ENCODE results near the gene MYRFL. TPM values are rescaled to one million over a fixed set of nuclear protein-coding genes. Genes with fewer than 3 reads are reported as not detected.

Gene MYRFL
- polyA plus RNA-seq (2013, experiment 1 of 2), result not detected
- polyA plus RNA-seq (2013, experiment 2 of 2), result not detected

DNA sequence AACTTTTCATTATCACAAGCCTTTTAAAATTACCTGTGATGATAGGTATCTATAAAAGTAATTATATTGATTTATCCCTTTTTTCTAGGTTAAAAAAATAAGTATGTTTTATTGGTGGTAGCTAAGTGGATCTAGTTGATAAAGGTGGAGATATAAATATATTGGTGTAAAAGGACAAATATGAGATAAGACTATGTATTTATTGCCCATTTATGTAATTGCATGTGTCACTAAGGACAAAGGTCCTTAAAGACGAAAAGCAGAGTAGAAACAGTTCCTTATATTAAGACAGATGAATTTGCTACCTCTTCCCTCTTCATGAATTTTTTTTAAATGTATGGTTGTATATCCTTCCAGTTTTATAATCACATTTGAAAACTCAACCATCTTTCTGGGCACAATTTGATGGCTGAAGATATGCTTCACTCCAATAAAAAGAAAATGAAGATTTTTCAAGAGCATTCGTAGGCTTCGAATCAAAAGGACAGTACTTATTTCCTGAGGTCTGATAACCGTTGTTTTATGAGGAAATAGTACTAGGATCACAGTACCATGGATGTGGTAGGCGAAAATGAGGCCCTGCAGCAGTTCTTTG, at the start of gene MYRFL:
MYRFL (plus strand) TSS at position 262 of the 595 bp plus-strand sequence; CDS start at position 553, 291 bp downstream.
- Histone ChIP-seq H2BK15ac (ENCODE audit: low read depth, poor library complexity, severe bottlenecking) (no peak within 1 kb of the TSS), H4K8ac (ENCODE audit: low read length) (no peak within 1 kb of the TSS), H3K4me1 (ENCODE audit: control insufficient read depth, insufficient read depth, low read depth, low read length) (peaks cover 2% of the 10 kb centered on the region), H2AFZ (ENCODE audit: low read depth, low read length) (no peak within 1 kb of the TSS), H3K27me3 (ENCODE audit: control insufficient read depth in 1 of 2, insufficient read depth in 1 of 2, low read length in 2 of 2) (no peaks in the 10 kb centered on the region), H2BK12ac (ENCODE audit: low read length in 2 of 2) (no peak within 1 kb of the TSS), H3K9ac (ENCODE audit: low read length) (no peak within 1 kb of the TSS), H3K18ac (ENCODE audit: low read depth in 1 of 2, low read length in 2 of 2) (no peak within 1 kb of the TSS), H3K79me1 (replicated peaks; ENCODE audit: low read length, poor library complexity, severe bottlenecking) (no peaks in the 10 kb centered on the region), H4K91ac (ENCODE audit: low read length) (no peak within 1 kb of the TSS), H3K4me3 (ENCODE audit: insufficient read depth in 1 of 2, low read depth in 1 of 2, low read length in 2 of 2) (no peak within 1 kb of the TSS), H3K14ac (ENCODE audit: low read length in 2 of 2) (no peak within 1 kb of the TSS), H3K9me3 (ENCODE audit: control insufficient read depth, low read length) (no peaks in the 10 kb centered on the region), H2BK5ac (ENCODE audit: low read depth, low read length, poor library complexity, severe bottlenecking) (no peak within 1 kb of the TSS), H3K27ac (ENCODE audit: low read length, poor library complexity, severe bottlenecking) (no peak within 1 kb of the TSS), H3K4ac (ENCODE audit: low read depth in 1 of 2, low read length in 2 of 2) (no peak within 1 kb of the TSS), H3K23ac (ENCODE audit: low read length in 2 of 2) (no peak within 1 kb of the TSS), H2AK5ac (ENCODE audit: low read length, severe bottlenecking) (no peak within 1 kb of the TSS), H3K4me2 (ENCODE audit: low read length, poor library complexity, severe bottlenecking) (no peak within 1 kb of the TSS), H2BK120ac (ENCODE audit: low read depth, low read length) (no peak within 1 kb of the TSS), H3K36me3 (ENCODE audit: control insufficient read depth in 1 of 2, insufficient read depth in 2 of 2, low read depth in 1 of 2, low read length in 2 of 2) (no peaks in the 10 kb centered on the region)
- WGBS, result 86% methylated on average over 4 of the region's 5 CpGs
- no peak for DNase-seq

DNA sequence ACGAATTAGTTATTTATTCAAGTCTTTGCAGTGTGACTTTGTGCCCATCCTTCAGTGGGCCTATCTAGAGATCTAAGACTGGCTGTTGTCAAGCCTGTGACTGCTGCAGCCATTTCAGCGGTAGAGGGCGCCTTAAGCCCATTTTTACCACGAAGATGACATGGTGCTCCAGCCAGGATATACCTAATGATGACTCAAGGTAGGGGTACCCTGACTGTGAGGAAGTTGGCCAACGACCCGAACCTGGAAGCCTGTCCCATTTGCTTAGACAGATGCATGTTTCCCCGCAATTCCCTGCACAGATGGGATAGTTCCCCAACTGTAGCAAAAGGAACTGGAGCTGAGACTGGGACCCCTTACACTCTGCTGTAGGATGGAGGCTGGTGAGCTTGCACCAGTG, 45.1 kb upstream of the MYRFL start:
- Histone ChIP-seq H3K23ac (ENCODE audit: low read length in 2 of 2) (no peak overlapping the region), H2BK5ac (ENCODE audit: low read depth, low read length, poor library complexity, severe bottlenecking) (no peak overlapping the region), H3K27ac (ENCODE audit: low read length, poor library complexity, severe bottlenecking) (no peak overlapping the region), H3K9ac (ENCODE audit: low read length) (no peak overlapping the region), H4K91ac (ENCODE audit: low read length) (no peak overlapping the region), H2AK5ac (ENCODE audit: low read length, severe bottlenecking) (no peak overlapping the region), H2BK15ac (ENCODE audit: low read depth, poor library complexity, severe bottlenecking) (no peak overlapping the region), H3K79me1 (replicated peaks; ENCODE audit: low read length, poor library complexity, severe bottlenecking) (peaks cover 15% of the 10 kb centered on the region), H3K4me2 (ENCODE audit: low read length, poor library complexity, severe bottlenecking) (no peak overlapping the region), H4K8ac (ENCODE audit: low read length) (no peak overlapping the region), H2AFZ (ENCODE audit: low read depth, low read length) (no peak overlapping the region), H3K18ac (ENCODE audit: low read depth in 1 of 2, low read length in 2 of 2) (no peak overlapping the region), H3K36me3 (ENCODE audit: control insufficient read depth in 1 of 2, insufficient read depth in 2 of 2, low read depth in 1 of 2, low read length in 2 of 2) (peaks cover 2 to 7% of the 10 kb centered on the region in 2 experiments), H3K4me1 (ENCODE audit: control insufficient read depth, insufficient read depth, low read depth, low read length) (no peaks in the 10 kb centered on the region), H3K9me3 (ENCODE audit: control insufficient read depth, low read length) (no peaks in the 10 kb centered on the region), H3K27me3 (ENCODE audit: control insufficient read depth in 1 of 2, insufficient read depth in 1 of 2, low read length in 2 of 2) (no peaks in the 10 kb centered on the region), H2BK120ac (ENCODE audit: low read depth, low read length) (no peak overlapping the region), H3K4me3 (ENCODE audit: insufficient read depth in 1 of 2, low read depth in 1 of 2, low read length in 2 of 2) (no peak overlapping the region), H3K4ac (ENCODE audit: low read depth in 1 of 2, low read length in 2 of 2) (no peak overlapping the region), H3K14ac (ENCODE audit: low read length in 2 of 2) (no peak overlapping the region), H2BK12ac (ENCODE audit: low read length in 2 of 2) (no peak overlapping the region)
- DNase-seq, result peak; percentile 9
- 55% methylated on average over 7 of the region's 7 CpGs for WGBS

DNA sequence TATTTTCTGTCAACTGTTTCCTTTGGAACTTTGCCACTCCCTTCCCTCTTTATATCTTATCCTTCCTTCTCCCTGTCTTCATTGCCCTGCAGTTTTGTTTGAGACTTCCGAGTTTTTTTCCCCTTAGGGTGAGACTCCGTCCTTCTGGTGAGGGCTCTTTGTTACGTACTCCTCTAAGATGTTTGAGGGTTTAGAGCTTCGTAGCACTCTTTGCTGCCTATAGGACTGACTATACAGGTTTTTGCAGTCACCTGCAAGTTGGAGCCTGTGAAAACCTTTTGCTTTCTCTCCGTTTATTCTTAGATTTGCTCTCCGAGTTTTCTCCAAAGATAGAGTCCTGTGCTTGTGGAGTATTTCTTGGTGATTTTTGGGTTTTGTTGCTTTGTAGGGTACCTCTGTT, 41.7 kb upstream of the MYRFL start:
- H3K4me1 ChIP-seq (ENCODE audit: control insufficient read depth, insufficient read depth, low read depth, low read length), result no peaks in the 10 kb centered on the region
- no peak overlapping the region for H4K91ac ChIP-seq (ENCODE audit: low read length)
- H3K27me3 ChIP-seq (ENCODE audit: control insufficient read depth in 1 of 2, insufficient read depth in 1 of 2, low read length in 2 of 2), result no peaks in the 10 kb centered on the region
- H3K9me3 ChIP-seq (ENCODE audit: control insufficient read depth, low read length), result no peaks in the 10 kb centered on the region
- H3K14ac ChIP-seq (ENCODE audit: low read length in 2 of 2), result no peak overlapping the region
- no peak overlapping the region for H4K8ac ChIP-seq (ENCODE audit: low read length)
- no peak overlapping the region for H3K4me3 ChIP-seq (ENCODE audit: insufficient read depth in 1 of 2, low read depth in 1 of 2, low read length in 2 of 2)
- H2BK5ac ChIP-seq (ENCODE audit: low read depth, low read length, poor library complexity, severe bottlenecking), result no peak overlapping the region
- no peak overlapping the region for H3K4me2 ChIP-seq (ENCODE audit: low read length, poor library complexity, severe bottlenecking)
- no peak overlapping the region for H3K4ac ChIP-seq (ENCODE audit: low read depth in 1 of 2, low read length in 2 of 2)
- no peak overlapping the region for H2BK15ac ChIP-seq (ENCODE audit: low read depth, poor library complexity, severe bottlenecking)
- H3K79me1 ChIP-seq (replicated peaks; ENCODE audit: low read length, poor library complexity, severe bottlenecking), result peaks cover 20% of the 10 kb centered on the region
- no peak overlapping the region for H2BK120ac ChIP-seq (ENCODE audit: low read depth, low read length)
- H3K36me3 ChIP-seq (ENCODE audit: control insufficient read depth in 1 of 2, insufficient read depth in 2 of 2, low read depth in 1 of 2, low read length in 2 of 2), result peaks cover 7 to 12% of the 10 kb centered on the region in 2 experiments
- no peak overlapping the region for H2AK5ac ChIP-seq (ENCODE audit: low read length, severe bottlenecking)
- no peak overlapping the region for H3K23ac ChIP-seq (ENCODE audit: low read length in 2 of 2)
- H3K27ac ChIP-seq (ENCODE audit: low read length, poor library complexity, severe bottlenecking), result no peak overlapping the region
- 93% methylated on average over 6 of the region's 6 CpGs for WGBS
- DNase-seq, result no peak
- H2BK12ac ChIP-seq (ENCODE audit: low read length in 2 of 2), result no peak overlapping the region
- no peak overlapping the region for H3K18ac ChIP-seq (ENCODE audit: low read depth in 1 of 2, low read length in 2 of 2)
- H3K9ac ChIP-seq (ENCODE audit: low read length), result no peak overlapping the region
- no peak overlapping the region for H2AFZ ChIP-seq (ENCODE audit: low read depth, low read length)

DNA sequence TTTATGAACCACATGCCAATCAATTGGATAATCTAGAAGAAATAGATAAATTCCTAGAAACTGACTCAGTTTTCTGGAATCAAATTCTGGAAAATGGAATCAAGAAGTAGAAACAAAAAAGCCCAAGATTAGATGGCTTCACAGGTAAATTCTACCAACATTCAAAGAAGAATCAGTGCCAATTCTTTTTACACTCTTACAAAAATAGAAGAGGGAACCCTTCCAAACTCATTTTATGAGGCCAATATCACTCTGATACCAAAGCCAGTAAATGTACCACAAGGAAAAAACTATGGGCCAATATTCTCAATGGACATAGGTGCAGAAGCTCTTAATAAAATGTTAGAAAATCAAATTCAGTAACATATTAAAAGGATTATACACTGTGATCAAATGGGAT, 35.7 kb upstream of the MYRFL start:
- Histone ChIP-seq H3K9ac (ENCODE audit: low read length) (no peak overlapping the region), H2BK15ac (ENCODE audit: low read depth, poor library complexity, severe bottlenecking) (no peak overlapping the region), H3K23ac (ENCODE audit: low read length in 2 of 2) (no peak overlapping the region), H4K91ac (ENCODE audit: low read length) (no peak overlapping the region), H3K36me3 (ENCODE audit: control insufficient read depth in 1 of 2, insufficient read depth in 2 of 2, low read depth in 1 of 2, low read length in 2 of 2) (peaks cover 2 to 19% of the 10 kb centered on the region in 2 experiments), H3K4me3 (ENCODE audit: insufficient read depth in 1 of 2, low read depth in 1 of 2, low read length in 2 of 2) (no peak overlapping the region), H3K9me3 (ENCODE audit: control insufficient read depth, low read length) (peaks cover 28% of the 10 kb centered on the region), H3K4me1 (ENCODE audit: control insufficient read depth, insufficient read depth, low read depth, low read length) (no peaks in the 10 kb centered on the region), H4K8ac (ENCODE audit: low read length) (no peak overlapping the region), H2BK12ac (ENCODE audit: low read length in 2 of 2) (no peak overlapping the region), H3K18ac (ENCODE audit: low read depth in 1 of 2, low read length in 2 of 2) (no peak overlapping the region), H3K27ac (ENCODE audit: low read length, poor library complexity, severe bottlenecking) (no peak overlapping the region), H3K4me2 (ENCODE audit: low read length, poor library complexity, severe bottlenecking) (no peak overlapping the region), H3K27me3 (ENCODE audit: control insufficient read depth in 1 of 2, insufficient read depth in 1 of 2, low read length in 2 of 2) (no peaks in the 10 kb centered on the region), H3K4ac (ENCODE audit: low read depth in 1 of 2, low read length in 2 of 2) (no peak overlapping the region), H2BK5ac (ENCODE audit: low read depth, low read length, poor library complexity, severe bottlenecking) (no peak overlapping the region), H2AFZ (ENCODE audit: low read depth, low read length) (no peak overlapping the region), H3K79me1 (replicated peaks; ENCODE audit: low read length, poor library complexity, severe bottlenecking) (peaks cover 5% of the 10 kb centered on the region), H3K14ac (ENCODE audit: low read length in 2 of 2) (no peak overlapping the region), H2AK5ac (ENCODE audit: low read length, severe bottlenecking) (no peak overlapping the region), H2BK120ac (ENCODE audit: low read depth, low read length) (no peak overlapping the region)
- no peak for DNase-seq
